Mucosa of descending colon (tissue), 3 donors: ENCODE data around the gene SAXO1. TPM values are rescaled to one million over a fixed set of nuclear protein-coding genes. Genes with fewer than 3 reads are reported as not detected.

Source experiments
- ATAC-seq: fragments of 200-7000 bp; cut with Tn5 transposase; one replicate; pipeline ENCODE4 v1.9.1; 2020; ENCODE audit warnings: mild to moderate bottlenecking, moderate library complexity
- DNase-seq, 3 donors: peaks; one replicate each; pipeline ENCODE4 v3.0.0-alpha.2; 2020
- H3K36me3 ChIP-seq: fragments of 200-600 bp; one replicate; pipeline ENCODE4 v1.8.0; 2021; ENCODE audit warnings: low read depth, mild to moderate bottlenecking
- H3K4me1 ChIP-seq: fragments of 200-600 bp; one replicate; pipeline ENCODE4 v1.8.0; 2021; ENCODE audit warnings: low read depth, mild to moderate bottlenecking
- H3K4me3 ChIP-seq: fragments of 200-600 bp; one replicate; pipeline ENCODE4 v1.8.0; 2021; ENCODE audit warnings: mild to moderate bottlenecking
- H3K9me3 ChIP-seq: fragments of 200-600 bp; one replicate; pipeline ENCODE4 v1.8.0; 2021; ENCODE audit warnings: mild to moderate bottlenecking
- intact Hi-C, 2 donors: fragments of 100-400 bp; cut with DNase I in 1 of 2; cut with micrococcal nuclease in 1 of 2; formaldehyde crosslinking; loops; one replicate each; pipeline versions ENCODE4 v1.11.0 to v1.11.1; 2022; cut with DNase I, micrococcal nuclease
- total RNA-seq, 3 donors: library from RNA; stranded (reverse); fragmentation: NEBNext Ultra II Directional in 2 of 3; extraction: Animal tissue kit (Norgen Biotek cat#: 25700) in 2 of 3; gene quantifications; one replicate each; pipeline versions ENCODE4 v1.2.1 to v1.2.4, GENCODE V29; 2021 to 2023
- TF ChIP-seq, protein P1 (sequence below): fragments of 200-600 bp; IDR thresholded peaks from one replicate; pipeline ENCODE4 v1.8.0; 2022; ENCODE audit warnings: antibody characterized with exemption, mild to moderate bottlenecking
- donor health status: DM: no; HTN: no; CAD: no; lungs with moderate emphysema.
- donor health status: DM: no; HTN: no; CAD: no.
- donor health status: DM: no; HTN: yes; CAD: no.

The SAXO1 gene
- total RNA-seq, 3 donors from 2014 or later: 0.06 to 0.29 (median 0.24) TPM

DNA sequence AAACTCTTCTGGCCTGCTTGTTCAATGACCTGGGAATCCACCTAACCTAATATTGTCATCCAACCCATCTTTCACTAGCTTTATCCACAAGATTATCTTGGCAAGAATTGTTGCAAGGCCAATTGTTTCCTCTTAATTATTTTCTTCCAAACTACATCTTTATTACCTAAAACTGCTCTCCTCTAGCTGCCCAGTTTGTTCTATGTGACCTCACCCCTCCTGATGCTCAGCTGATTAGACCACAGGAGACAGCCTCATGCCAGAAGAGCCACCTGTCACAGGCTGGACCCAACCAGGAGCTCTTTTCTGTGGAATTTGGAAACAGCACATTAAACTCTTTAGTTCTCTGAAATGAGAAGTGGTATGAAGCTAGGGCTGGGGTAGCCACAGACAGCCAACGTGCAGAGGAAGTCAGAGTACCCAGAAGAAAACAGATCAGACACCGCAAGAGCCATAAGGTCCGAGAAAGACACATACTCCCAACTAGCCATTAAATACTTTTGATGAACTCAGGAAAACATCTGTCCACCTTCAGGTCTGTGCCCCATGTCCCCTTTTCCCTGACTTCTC, 12.0 kb downstream of the SAXO1 start:
- ATAC-seq (no peak), DNase-seq (no peak)
- intact Hi-C loops: loop anchor here in 1 of 2 donors (10.0 kb wide), 1 partner anchor 1206 kb away; no protein-coding TSS in a partner anchor
- TF ChIP-seq, protein P1, sequence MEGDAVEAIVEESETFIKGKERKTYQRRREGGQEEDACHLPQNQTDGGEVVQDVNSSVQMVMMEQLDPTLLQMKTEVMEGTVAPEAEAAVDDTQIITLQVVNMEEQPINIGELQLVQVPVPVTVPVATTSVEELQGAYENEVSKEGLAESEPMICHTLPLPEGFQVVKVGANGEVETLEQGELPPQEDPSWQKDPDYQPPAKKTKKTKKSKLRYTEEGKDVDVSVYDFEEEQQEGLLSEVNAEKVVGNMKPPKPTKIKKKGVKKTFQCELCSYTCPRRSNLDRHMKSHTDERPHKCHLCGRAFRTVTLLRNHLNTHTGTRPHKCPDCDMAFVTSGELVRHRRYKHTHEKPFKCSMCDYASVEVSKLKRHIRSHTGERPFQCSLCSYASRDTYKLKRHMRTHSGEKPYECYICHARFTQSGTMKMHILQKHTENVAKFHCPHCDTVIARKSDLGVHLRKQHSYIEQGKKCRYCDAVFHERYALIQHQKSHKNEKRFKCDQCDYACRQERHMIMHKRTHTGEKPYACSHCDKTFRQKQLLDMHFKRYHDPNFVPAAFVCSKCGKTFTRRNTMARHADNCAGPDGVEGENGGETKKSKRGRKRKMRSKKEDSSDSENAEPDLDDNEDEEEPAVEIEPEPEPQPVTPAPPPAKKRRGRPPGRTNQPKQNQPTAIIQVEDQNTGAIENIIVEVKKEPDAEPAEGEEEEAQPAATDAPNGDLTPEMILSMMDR: no peak
- Histone ChIP-seq H3K4me1 (no peaks in the 10 kb centered on the region), H3K9me3 (no peaks in the 10 kb centered on the region), H3K36me3 (no peaks in the 10 kb centered on the region), H3K4me3 (no peak overlapping the region)

DNA sequence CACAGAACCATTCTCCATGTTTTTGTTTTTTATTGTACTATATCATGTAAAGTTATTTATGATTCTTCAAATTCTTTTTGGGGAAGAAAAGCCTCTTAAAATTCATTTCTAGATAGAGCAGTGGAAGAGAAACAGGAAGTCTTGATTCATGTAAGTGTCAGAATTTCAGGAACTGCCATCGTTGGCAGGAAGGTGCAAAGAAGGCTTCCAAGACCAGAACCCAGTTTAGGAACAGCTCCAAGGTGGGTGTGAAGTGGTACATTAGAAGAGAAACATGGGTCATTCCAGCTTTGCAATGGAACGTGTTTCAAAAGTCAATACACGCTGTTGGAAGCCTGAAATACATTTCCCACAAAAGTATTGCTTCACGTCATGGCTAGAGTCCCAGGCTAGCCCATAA, 14.8 kb downstream of the SAXO1 start:
- no peak for DNase-seq
- no peaks in the 10 kb centered on the region for H3K9me3 ChIP-seq
- intact Hi-C loops: no loop called here
- no peak for ATAC-seq
- H3K4me1 ChIP-seq: no peaks in the 10 kb centered on the region
- H3K4me3 ChIP-seq: no peak overlapping the region
- TF ChIP-seq, protein P1: no peak
- no peaks in the 10 kb centered on the region for H3K36me3 ChIP-seq

DNA sequence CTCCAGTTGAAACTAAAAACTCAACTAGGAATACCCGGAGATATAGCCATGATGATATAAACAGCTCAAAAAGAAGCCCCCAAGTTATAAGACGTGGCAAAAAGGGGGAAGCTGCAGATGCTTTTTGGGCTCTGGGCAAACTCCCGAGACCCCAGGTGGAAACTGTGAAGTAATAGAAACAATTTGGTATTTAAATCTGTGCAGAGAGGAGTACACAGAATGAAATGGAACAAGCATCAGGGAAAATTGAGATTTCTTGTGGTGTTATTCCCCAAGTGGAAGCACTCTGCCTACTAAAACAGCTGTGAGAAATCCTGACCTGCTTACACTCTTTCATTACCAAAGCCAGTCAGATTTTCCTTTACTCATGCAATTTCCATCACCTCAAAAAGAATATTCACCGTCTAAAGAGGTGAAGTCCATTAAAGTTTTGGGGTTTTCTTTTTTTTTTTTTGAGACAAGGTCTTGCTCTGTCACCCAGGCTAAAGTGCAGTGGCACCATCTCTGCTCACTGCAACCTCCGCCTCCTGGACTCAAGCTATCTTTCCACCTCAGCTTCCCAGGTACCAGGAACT, 23.5 kb downstream of the SAXO1 start:
- Histone ChIP-seq H3K36me3 (no peaks in the 10 kb centered on the region), H3K4me3 (no peak overlapping the region), H3K4me1 (no peaks in the 10 kb centered on the region), H3K9me3 (no peaks in the 10 kb centered on the region)
- no peak for ATAC-seq
- no peak for DNase-seq
- intact Hi-C loops: no loop called here
- TF ChIP-seq, protein P1: no peak

DNA sequence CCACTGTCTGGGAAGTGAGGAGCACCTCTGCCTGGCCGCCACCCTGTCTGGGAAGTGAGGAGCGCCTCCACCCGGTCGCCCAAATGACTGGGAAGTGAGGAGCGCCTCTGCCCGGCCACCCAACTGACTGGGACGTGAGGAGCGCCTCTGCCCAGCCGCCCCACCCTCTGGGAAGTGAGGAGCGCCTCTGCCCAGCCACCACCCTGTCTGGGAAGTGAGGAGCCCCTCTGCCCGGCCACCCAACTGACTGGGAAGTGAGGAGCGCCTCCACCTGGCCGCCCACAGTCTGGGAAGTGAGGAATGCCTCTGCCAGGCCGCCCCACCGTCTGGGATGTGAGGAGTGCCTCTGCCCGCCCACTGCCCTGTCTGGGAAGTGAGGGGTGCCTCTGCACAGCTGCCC, 32.9 kb downstream of the SAXO1 start:
- Histone ChIP-seq H3K9me3 (no peaks in the 10 kb centered on the region), H3K4me3 (no peak overlapping the region), H3K4me1 (no peaks in the 10 kb centered on the region), H3K36me3 (no peaks in the 10 kb centered on the region)
- no peak for ATAC-seq
- no peak for DNase-seq
- intact Hi-C loops: no loop called here
- TF ChIP-seq, protein P1: no peak

GRCh38 chr9:18999173-18999785, 33.7 kb downstream of the SAXO1 start:
- intact Hi-C loops: no loop called here
- DNase-seq (no peak), ATAC-seq (no peak)
- Histone ChIP-seq H3K36me3 (no peaks in the 10 kb centered on the region), H3K4me1 (no peaks in the 10 kb centered on the region), H3K4me3 (no peak overlapping the region), H3K9me3 (no peaks in the 10 kb centered on the region)
- TF ChIP-seq, protein P1: no peak
